GM15510 (cell line): ENCODE data around the gene CCDC15.

Source experiments
- POLR2A ChIP-seq: IDR thresholded peaks from 3 replicates; pipeline ENCODE4 v1.6.1; 2011; ENCODE audit warnings: borderline replicate concordance; ENCODE audit not compliant: insufficient read length; ENCODE audit errors: extremely low read depth

The CCDC15 gene, protein sequence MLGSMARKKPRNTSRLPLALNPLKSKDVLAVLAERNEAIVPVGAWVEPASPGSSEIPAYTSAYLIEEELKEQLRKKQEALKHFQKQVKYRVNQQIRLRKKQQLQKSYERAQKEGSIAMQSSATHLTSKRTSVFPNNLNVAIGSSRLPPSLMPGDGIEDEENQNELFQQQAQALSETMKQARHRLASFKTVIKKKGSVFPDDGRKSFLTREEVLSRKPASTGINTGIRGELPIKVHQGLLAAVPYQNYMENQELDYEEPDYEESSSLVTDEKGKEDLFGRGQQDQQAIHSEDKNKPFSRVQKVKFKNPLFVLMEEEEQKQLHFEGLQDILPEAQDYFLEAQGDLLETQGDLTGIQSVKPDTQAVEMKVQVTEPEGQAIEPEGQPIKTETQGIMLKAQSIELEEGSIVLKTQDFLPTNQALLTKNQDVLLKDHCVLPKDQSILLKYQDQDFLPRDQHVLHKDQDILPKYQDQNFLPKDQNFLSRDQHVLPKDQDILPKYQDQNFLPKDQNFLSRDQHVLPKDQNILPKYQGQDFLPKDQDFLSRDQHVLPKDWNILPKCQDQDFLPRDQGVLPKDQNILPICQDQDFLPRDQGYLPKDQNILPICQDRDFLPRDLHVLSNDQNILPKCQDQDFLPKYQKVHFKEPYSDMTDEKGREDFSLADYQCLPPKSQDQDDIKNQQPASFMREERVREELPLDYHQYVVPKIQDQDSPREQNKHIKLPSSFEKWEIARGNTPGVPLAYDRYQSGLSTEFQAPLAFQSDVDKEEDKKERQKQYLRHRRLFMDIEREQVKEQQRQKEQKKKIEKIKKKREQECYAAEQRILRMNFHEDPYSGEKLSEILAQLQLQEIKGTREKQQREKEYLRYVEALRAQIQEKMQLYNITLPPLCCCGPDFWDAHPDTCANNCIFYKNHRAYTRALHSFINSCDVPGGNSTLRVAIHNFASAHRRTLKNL

DNA sequence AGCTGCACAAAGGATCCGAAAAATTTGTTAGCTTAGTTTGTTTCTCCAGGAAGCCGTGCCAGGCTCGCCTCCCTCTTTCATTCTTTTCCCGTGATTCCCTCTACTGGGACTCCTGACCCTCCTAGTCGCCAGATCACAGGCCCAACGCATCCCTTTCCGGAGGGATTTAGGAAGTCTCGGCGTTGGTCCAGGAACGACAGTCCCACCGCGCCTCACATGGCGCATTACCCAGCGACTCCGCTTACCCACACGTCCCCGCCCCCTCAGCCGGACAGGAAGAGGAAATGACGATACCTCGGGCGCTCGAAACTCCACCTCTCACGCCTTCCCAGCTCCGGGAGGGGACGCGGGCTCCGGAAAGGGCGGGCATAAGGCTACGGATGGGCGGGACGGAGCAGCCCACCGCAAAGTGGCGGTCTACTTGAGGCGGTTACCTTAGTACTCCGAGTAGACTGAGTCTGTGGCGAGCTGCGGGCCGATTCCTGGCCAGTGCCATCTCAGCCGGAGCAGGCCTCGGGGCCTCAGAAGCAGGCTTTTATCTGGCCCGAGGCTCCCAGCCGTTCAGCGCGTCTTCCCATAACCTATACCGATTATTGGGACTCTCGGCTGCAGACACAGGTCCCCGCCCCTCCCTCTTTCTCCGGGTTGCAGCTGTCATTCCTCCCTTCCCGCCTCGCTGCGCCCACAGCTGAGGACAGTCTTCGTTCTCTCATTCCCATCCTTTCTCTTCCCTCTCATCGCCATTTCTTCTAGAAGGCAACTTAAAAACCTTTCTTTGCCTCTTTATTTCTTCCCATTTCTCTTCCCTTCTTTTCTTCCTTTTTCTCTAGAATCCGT is at the start of gene CCDC15:
TSS of gene CCDC15 (plus strand) at position 450 of the 837 bp plus-strand sequence. CDS start 531 bp downstream, outside the sequence.
- peak; percentile 97 for TF ChIP-seq POLR2A

DNA sequence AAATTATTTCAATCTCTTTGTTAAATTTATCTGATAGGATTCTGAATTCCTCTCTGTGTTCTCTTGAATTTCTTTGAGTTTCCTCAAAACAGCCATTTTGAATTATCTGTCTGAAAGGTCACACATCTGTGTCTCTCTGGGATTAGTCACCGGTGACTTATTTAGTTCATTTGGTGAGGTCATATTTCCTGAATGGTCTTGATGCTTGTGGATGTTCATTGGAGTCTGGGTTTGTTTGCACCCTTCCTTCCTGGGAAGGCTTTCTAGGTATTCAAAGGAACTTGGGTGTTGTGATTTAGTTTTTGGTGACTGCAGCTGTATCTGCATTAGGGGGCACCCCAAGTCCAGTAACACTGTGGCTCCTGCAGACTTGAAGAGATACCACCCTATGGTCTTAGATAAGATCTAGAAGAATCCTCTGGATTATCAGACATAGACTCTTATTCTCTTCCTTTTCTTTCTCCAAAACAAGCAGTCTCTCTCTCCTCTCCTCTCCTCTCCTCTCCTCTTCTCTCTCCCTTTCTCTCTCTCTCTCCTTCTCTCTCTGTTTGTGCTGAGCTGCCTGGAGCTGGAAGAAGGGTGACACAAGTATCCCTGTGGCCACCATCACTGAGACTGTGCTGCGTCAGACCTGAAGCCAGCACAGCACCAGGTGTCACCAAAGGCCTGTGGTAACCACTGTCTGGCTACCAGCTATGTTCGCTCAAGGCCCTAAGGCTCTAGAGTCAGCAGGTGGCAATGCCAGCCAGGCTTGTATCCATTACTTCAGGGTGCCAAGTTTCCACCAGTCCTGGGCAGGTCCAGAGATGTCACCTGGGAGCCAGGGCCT is 38.2 kb upstream of the CCDC15 start:
- TF ChIP-seq POLR2A: no peak

DNA sequence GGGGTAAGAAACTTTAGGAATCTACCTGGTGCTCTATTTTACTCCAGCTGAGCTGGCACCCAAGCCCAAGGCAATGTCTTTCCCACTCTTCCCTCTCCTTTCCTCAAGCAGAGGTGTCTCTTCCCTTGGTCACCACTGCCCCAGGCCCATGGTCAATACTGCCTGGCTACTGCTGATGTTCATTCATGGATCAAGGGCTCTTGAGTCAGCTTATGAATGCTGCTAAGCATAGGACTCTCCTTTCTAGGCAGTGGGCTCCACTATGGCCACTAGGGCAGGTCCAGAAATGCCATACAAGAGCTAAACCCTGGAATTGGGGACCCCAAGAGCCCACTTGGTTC is 37.7 kb upstream of the CCDC15 start:
- TF ChIP-seq POLR2A: no peak

DNA sequence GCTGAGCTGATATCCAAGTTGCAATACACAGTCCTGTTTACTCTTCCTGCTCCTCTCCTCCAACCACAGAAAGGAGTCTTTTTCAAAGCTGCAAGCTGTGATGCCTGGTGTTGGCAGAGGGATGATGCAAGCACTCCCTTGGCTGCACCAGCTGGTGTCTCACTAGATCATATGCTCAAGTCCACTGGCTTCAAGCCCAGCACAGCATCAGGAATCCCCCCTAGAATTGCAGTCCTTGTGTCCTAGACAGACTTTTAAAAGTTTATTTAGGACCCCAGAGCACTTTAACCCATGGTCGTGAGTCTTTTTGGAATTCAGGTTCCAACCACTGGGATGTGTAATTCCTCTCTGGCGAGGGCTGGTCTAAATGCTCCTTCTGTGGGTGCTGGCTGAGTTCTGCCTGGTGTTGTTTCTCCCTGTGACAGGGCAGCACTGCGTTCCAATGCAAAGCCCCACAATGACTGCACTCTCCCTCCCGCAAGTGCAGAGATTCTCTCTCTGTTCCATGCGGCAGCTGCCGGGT is 36.8 kb upstream of the CCDC15 start:
- no peak for TF ChIP-seq POLR2A

DNA sequence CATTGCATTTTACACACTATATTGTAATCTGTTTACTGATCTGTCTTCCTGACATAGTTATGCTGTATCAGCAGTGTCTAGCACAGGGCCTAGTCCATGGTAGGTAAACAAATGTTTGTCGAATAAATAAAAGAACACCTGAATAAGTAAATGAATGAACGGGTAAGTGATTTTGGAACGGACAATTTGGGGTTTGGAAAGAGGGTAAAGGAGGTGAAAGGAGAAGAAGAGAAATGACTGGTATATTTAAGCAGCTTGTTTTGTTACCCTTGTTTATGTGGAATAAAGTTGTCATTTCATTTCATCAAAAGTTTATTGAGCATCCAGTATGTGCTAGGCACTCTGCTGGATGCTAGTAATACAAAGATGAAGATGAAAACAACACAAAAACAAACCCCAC is 35.1 kb upstream of the CCDC15 start, which contains the start of gene HEPN1:
TSS of gene HEPN1 (plus strand) at position 301 of the 400 bp plus-strand sequence.
- no peak for TF ChIP-seq POLR2A

DNA sequence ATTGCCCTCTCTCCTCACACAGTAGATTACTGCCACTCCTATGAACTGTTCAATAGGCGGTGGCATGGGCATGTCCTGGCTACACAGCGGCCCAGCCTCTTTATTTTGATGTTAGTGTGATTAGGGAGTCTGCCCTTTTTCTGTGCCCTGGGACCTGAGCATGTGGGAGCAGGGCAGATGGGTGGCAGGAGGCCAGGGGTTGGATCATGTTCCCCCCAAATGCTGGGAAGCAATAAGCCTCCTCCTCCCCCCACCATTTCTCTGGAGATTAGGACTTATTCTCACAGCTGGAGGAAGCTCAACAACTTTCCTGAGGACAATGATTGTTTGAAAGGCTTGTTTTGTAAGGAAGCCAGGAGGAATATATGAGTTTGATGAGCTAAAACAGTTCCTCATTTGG is 34.1 kb upstream of the CCDC15 start:
- no peak for TF ChIP-seq POLR2A

DNA sequence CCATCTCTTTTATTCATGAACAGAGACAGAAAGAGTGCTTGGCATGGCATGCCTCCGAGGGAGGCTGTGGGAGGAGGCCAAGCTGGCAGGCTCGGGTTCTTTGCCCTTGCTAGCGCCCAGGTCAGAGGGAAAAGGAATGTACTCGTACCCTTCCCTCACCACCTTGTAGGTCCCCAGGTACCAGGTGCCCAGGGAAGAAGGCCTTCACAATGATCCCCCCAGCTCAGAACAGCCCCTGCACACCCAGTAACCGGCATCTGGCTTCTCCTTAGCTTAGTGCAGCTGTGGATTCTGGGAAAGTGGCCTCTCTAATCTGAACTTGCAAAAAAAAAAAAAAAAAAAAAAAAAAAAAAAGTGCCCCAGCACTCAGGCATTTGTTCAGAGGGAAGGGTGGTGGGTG is 33.6 kb upstream of the CCDC15 start:
- no peak for TF ChIP-seq POLR2A

DNA sequence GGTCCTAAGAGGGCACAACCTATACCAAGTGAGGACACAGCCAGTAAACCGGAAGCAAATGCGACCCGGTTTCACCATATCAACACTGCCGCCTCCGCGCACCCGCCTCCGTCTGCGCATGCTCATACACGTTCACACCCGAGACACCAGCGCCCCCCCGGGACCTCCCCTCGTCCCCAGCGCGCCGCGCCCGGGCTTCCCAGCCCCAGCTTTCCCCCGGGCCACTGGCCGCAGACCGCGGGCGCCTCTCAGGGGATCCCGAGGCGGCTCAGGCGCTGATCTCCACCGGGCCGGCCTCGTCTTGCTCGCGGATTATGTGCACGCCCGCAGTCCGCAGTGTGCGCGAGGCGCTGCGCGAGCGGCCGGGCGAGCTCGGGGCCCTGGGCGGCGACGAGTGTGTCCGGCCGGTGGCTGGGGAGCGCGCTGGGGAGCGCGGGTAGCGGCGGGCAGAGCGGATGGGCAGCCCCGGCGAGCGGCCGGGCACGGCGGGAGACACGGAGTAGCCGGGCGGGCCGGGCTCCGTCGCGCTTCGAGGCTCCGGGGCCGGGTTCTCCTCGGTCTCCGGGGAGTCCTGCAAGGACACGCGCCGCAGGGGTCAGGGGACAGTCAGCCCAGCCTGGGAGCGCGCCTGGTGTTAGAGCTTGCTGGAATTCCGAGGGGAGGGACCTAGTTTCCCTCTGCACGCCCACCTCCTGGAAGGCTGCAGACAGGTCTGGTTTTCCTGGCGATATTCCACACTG is 33.0 kb upstream of the CCDC15 start:
- TF ChIP-seq POLR2A: no peak

DNA sequence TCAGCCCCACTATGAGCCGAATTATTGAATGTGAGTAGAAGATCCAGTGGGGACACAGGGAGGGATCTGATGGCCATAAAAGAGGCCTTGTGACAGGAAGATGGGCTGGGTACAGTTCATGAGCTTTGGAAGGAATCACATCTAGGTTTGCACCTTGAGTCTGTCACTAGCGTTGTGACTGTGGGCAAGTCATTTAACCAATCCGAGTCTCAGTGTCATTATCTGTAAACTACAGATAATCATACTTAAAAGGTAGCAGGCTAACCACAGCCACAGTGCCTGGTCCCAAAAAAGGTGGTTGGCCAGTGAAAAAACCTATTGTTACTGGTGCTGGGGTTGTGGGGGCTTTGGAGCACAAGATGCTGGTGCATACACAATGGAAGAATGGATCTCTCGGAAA is 31.2 kb upstream of the CCDC15 start:
- TF ChIP-seq POLR2A: no peak

DNA sequence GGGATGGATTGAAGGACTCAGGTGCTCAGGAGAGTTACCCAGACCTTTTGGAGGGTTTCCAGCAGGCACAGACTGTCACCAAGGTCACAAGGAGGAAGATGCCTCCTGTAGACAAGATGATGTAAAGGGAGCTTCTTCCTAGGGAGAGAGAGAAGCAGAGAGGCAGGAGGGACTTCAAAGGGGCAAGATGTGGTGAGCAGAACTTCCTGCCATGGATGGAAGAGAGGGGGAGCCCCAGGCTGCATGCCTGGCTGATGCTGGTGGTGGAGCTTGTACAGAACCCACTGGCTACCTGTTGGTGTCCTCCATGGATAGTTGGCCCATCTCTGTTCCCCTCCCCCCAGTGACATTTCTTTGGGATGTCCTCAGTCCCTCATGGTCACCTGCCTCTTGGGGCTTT is 30.7 kb upstream of the CCDC15 start:
- TF ChIP-seq POLR2A: no peak

DNA sequence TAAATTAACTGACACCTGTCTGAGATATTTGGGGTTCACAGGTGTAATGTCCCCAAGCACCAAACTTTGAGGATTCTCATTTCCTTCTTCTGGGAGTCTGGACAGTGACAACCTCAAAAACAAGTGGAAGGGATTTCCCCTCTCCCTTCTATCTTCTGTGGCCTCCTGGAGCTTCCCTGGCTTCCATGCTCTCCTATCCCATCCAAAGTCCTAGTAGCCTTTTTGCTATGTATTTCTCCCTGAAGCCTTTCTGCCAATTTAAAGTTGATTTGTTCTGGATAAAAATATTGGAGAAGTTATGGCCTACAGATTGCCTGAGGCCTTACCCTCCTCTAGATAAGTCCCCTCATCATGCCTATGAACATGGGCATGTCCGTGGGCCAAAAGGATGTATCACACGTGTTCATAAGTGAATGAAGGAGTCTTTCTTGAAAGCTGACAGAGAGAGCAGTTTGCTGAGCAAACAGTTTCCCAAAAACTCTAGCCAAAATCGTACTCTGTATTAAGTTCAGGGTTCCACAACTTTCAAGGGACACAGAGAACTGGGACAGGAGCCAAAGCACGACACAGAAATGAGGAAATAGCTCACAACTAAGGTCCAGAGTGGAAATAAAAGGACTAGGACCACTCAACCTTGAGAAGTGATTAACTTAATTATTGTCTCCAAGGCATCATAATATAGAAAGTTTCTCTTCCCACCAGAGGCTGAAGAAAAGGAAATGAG is 24.9 kb upstream of the CCDC15 start:
- TF ChIP-seq POLR2A: no peak

DNA sequence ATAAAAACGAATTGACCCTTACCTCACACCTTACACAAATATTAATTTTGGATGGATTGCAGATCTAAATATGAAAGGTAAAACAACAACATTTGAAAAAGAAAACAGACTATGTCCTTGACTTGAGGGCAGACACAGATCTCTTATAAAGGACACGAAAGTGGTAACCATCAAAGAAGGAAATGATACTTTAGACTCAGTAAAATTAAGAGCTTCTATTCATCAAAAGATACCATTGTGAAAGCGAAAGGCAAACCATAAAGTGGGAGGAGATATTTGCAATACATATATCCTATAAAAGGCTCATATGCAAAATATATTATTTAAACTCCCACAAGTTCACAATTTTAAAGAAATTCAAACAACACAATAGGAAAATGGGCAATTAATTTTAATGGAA is 23.2 kb upstream of the CCDC15 start:
- TF ChIP-seq POLR2A: no peak
